Measurements from ENCODE around the gene LRRC23.

- TF ChIP-seq CTCF (IDR thresholded peaks at IDR 0.05; ENCODE audit: insufficient read depth, low read length) (no peak), SPI1 (IDR thresholded peaks at IDR 0.05; ENCODE audit: borderline replicate concordance, low read depth) (peak; percentile 32; the same call in 1 of the 2 replicates), POLR2AphosphoS5 (IDR thresholded peaks at IDR 0.05; ENCODE audit: low read depth) (no peak), GABPA (IDR thresholded peaks at IDR 0.05; ENCODE audit: low read depth) (peak; percentile 77)
Measured at GRCh38 chr12:6873094-6874014, 31.3 kb upstream of the LRRC23 start, which contains the start of gene SPSB2.
